Ovary (tissue), 9 donors: ENCODE data around the gene GPHN. TPM values are rescaled to one million over a fixed set of nuclear protein-coding genes. Genes with fewer than 3 reads are reported as not detected.

Source experiments
- DNase-seq, 5 donors: peaks; one replicate each; pipeline ENCODE4 v3.0.0-alpha.2; 2019 to 2020
- H3K27ac ChIP-seq, 2 donors: fragments of 200-600 bp; one replicate each; pipeline versions ENCODE4 v1.5.1 to v1.8.0; 2019 to 2022
- H3K27me3 ChIP-seq: fragments of 200-600 bp; one replicate; pipeline ENCODE4 v1.8.0; 2022
- H3K36me3 ChIP-seq: fragments of 200-600 bp; sonication (generic); one replicate; pipeline ENCODE4 v1.5.1; 2019
- H3K4me1 ChIP-seq: one replicate; pipeline ENCODE4 v1.8.1; 2013; ENCODE audit warnings: mild to moderate bottlenecking, moderate library complexity; ENCODE audit not compliant: insufficient read depth
- H3K4me3 ChIP-seq: fragments of 200-600 bp; sonication (generic); one replicate; pipeline ENCODE4 v1.5.1; 2017
- H3K9me3 ChIP-seq, 2 donors: fragments of 200-600 bp in 1 of 2; sonication (generic) in 1 of 2; one replicate each; pipeline versions ENCODE4 v1.5.1 to v1.8.1; 2013 to 2019; ENCODE audit warnings: mild to moderate bottlenecking in 1 of 2, moderate library complexity in 1 of 2
- EP300 ChIP-seq: sonication (generic); formaldehyde crosslinking; IDR thresholded peaks from one replicate; pipeline ENCODE4 v1.6.1; 2017; ENCODE audit warnings: antibody characterized with exemption
- POLR2A ChIP-seq: fragments of 450-650 bp; IDR thresholded peaks from one replicate; pipeline ENCODE4 v1.6.1; 2017; ENCODE audit warnings: antibody characterized with exemption, mild to moderate bottlenecking, moderate library complexity
- WGBS, 3 donors: extraction: QIAGEN DNeasy Blood & Tissue Kit in 1 of 3; methylation state at CpG; one replicate each; pipeline versions ENCODE4 v1.1.5 to v1.1.7; 2013 to 2017; 5-methylcytosine and 5-hydroxymethylcytosine counted together
- intact Hi-C, 4 donors: fragments of 100-400 bp; cut with DNase I; formaldehyde crosslinking; loops; one replicate each; pipeline versions ENCODE4 v1.11.0 to v1.15.1; 2022 to 2023
- polyA plus RNA-seq, 2 donors: library from polyadenylated mRNA; stranded (reverse); fragments of 200-250 nt in 1 of 2; fragments of 350-450 nt in 1 of 2; fragmentation: Illumina TruSeq in 1 of 2; extraction: RNeasy Lipid Tissue Mini Kit (QIAGEN cat#74804) in 1 of 2; gene quantifications; one replicate each; pipeline ENCODE4 v1.2.3, GENCODE V29; 2013 to 2014
- total RNA-seq, 7 donors: library from RNA; depleted of rRNA in 2 of 7; stranded (reverse); fragments of >200 nt in 2 of 7; fragmentation: NEBNext Ultra II Directional in 3 of 7; extraction: Animal tissue kit (Norgen Biotek cat#: 25700) in 3 of 7; gene quantifications; one replicate each; pipeline versions ENCODE4 v1.1.0 to v1.2.4, GENCODE V29; 2016 to 2023
- TF ChIP-seq, protein P1 (sequence below), 3 donors: fragments of 450-650 bp in 2 of 3; fragments of 200-600 bp in 1 of 3; IDR thresholded peaks; one replicate each; pipeline versions ENCODE4 v1.5.1 to v1.8.0; 2016 to 2022; ENCODE audit warnings: antibody characterized with exemption in 3 of 3, mild to moderate bottlenecking in 1 of 3
- donor health status: DM: no; HTN: no; CAD: no; lungs with moderate emphysema.
- donor health status: DM: no; HTN: no; CAD: no.
- donor health status: Bipolar disorder and iron deficiency.
- donor health status: DM: yes; HTN: yes; CAD: no.
- donor health status: DM: no; HTN: no; CAD: no.
- donor health status: DM: yes; HTN: yes; CAD: no.

Gene GPHN
- total and polyA plus RNA-seq, 9 donors: 8.3 to 44.9 (median 20.3) TPM

DNA sequence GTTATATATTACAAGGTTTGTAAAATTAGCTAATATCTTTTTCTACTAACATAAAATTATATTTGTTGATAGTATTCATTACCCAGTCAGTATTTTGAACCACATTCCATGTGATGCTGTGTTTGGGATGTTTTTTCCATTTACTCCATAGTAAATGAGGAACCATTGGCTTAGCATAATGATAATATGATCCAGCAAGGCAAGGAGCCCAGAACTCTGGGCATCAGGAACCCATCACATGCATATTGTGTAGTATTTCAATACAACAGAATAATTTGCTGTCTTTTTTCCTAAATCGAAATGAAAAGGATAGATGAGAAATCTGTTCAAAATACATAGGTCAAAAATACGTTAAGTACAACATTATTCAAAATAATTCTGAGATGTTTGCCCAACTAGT, 632.6 kb downstream of the GPHN start:
- Histone ChIP-seq H3K4me1 (no peaks in the 10 kb centered on the region), H3K36me3 (no peaks in the 10 kb centered on the region), H3K27me3 (no peaks in the 10 kb centered on the region), H3K4me3 (no peak overlapping the region), H3K27ac (no peak overlapping the region), H3K9me3 (no peaks in the 10 kb centered on the region)
- 73 to 98% (median 96%) methylated on average over 2 of the region's 2 CpGs for WGBS, 3 donors
- TF ChIP-seq EP300: no peak
- TF ChIP-seq POLR2A: no peak
- intact Hi-C loops: no loop called here
- DNase-seq: no peak

DNA sequence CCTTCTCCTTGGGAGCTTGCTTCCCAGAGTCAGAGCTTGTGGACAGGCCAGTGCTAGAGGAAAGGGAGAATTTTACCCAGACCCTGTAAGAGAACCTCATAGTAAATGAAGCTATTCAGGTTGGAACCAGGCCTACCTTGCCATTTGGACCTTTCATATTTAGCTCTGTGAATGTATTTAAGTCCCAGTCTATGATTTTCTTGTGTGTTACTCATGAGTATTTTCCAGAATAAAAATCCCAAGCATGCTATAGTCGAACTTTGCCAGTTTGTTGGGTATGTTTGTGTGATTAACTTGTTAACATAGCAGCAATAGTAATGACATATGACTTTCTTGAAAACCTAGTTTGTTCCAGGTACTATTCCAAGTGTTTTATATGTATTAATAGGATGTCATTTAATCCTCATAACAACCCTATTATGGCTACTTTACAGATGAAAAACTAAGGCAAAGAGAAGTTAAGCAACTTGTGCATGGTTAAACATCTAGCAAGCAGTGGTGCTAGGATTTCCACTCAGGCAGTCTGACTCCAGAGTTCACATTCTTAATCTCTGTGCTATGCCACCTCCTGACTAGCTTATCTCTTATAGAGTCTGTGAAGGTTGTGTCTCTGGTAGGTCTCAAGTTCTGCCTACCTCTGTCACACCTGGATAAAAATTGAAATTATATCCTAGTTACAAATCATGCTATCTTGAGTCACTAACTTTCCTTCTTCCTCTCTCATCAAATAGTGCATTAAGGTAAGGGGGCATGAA, 633.4 kb downstream of the GPHN start:
- Histone ChIP-seq H3K4me3 (no peak overlapping the region), H3K27me3 (no peaks in the 10 kb centered on the region), H3K36me3 (no peaks in the 10 kb centered on the region), H3K27ac (no peak overlapping the region), H3K4me1 (no peaks in the 10 kb centered on the region), H3K9me3 (no peaks in the 10 kb centered on the region)
- TF ChIP-seq, protein P1, sequence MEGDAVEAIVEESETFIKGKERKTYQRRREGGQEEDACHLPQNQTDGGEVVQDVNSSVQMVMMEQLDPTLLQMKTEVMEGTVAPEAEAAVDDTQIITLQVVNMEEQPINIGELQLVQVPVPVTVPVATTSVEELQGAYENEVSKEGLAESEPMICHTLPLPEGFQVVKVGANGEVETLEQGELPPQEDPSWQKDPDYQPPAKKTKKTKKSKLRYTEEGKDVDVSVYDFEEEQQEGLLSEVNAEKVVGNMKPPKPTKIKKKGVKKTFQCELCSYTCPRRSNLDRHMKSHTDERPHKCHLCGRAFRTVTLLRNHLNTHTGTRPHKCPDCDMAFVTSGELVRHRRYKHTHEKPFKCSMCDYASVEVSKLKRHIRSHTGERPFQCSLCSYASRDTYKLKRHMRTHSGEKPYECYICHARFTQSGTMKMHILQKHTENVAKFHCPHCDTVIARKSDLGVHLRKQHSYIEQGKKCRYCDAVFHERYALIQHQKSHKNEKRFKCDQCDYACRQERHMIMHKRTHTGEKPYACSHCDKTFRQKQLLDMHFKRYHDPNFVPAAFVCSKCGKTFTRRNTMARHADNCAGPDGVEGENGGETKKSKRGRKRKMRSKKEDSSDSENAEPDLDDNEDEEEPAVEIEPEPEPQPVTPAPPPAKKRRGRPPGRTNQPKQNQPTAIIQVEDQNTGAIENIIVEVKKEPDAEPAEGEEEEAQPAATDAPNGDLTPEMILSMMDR (IDR thresholded peaks at IDR 0.05): no peak
- TF ChIP-seq EP300 (no peak), POLR2A (no peak)
- 49 to 87% (median 83%) methylated on average over 1 of the region's 1 CpG for WGBS, 3 donors
- intact Hi-C loops: no loop called here
- no peak for DNase-seq

DNA sequence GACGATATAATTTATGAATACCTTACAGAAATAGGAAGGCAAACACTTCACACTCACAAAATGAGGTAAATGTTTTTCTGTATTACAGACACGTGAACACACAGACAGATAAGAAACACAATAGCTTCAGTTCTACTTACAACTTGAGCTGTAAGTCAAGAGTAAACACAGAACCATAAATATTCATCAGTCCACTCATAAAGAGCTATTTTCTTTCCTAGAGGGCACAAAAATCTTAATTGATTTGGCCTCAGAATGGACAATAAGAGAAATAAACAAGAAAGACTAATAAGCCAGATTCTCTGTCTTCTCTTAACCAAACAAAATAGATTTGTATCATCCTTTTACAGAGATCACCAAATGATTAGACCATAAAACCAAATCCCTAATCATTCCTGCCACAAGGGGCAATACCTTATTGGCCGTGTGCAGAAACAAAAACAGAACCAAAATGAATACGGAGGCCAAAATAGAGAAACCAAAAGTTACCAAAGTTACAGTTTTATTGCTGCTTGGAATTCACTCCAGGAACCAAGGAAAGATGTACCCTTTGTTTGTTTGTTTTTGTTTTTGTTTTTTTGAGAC, 643.2 kb downstream of the GPHN start:
- intact Hi-C loops: no loop called here
- WGBS, 3 donors: 72 to 78% (median 73%) methylated on average over 4 of the region's 4 CpGs
- Histone ChIP-seq H3K27ac (no peak overlapping the region), H3K27me3 (no peaks in the 10 kb centered on the region), H3K4me3 (no peak overlapping the region), H3K36me3 (no peaks in the 10 kb centered on the region), H3K9me3 (no peaks in the 10 kb centered on the region), H3K4me1 (no peaks in the 10 kb centered on the region)
- no peak for DNase-seq
- TF ChIP-seq, protein P1 (IDR thresholded peaks at IDR 0.05): no peak
- TF ChIP-seq EP300: no peak
- TF ChIP-seq POLR2A: no peak

DNA sequence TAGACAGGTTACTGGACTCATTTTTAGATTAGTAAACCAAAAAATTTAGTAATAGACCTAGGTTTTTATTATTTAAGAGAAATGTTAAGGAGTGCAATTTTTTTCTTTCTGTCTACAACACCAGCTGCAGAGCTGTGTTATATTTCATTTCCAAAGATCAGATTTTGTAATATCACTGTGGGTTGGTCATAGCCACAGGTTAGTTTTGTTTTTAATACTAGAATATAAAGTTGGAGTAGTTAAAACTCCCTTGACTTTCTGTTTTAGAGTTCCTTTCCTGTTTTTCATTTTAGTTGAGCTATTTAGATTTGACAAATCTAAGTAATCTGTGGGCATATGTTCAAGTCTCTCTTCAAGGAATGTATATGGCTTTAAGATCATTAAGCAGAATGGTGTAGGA, 650.6 kb downstream of the GPHN start:
- no peaks in the 10 kb centered on the region for H3K9me3 ChIP-seq
- intact Hi-C loops: no loop called here
- H3K36me3 ChIP-seq: no peaks in the 10 kb centered on the region
- no peak overlapping the region for H3K4me3 ChIP-seq
- no peaks in the 10 kb centered on the region for H3K4me1 ChIP-seq
- no peaks in the 10 kb centered on the region for H3K27me3 ChIP-seq
- H3K27ac ChIP-seq: no peak overlapping the region
- no peak for TF ChIP-seq POLR2A
- TF ChIP-seq, protein P1 (IDR thresholded peaks at IDR 0.05): no peak
- TF ChIP-seq EP300: no peak
- DNase-seq: no peak

DNA sequence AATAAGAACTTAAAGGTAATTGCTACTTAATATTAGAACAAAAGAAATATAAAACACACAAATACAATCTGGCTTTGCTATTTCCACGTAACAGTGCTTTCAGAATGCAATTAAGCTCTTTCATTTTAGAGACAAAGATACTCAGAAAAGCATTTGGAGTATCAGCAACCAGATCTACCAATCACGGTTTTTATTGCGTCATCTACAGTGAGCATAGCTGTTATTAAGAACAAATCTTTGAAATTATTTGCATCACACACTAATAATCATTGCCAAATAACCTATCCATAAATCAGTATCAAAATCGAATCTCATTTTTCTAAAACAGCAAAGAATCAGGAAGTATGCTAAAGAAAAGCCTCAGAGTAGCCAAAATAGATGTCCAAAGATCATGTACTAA, 654.4 kb downstream of the GPHN start:
- DNase-seq: no peak
- Histone ChIP-seq H3K27ac (no peak overlapping the region), H3K4me3 (no peak overlapping the region), H3K4me1 (no peaks in the 10 kb centered on the region), H3K27me3 (no peaks in the 10 kb centered on the region), H3K9me3 (no peaks in the 10 kb centered on the region), H3K36me3 (no peaks in the 10 kb centered on the region)
- TF ChIP-seq POLR2A: no peak
- no peak for TF ChIP-seq EP300
- TF ChIP-seq, protein P1 (IDR thresholded peaks at IDR 0.05): no peak
- intact Hi-C loops: loop anchor here in 1 of 4 donors (10.0 kb wide), 1 partner anchor 122 kb away; no protein-coding TSS in a partner anchor
- 89 to 92% (median 90%) methylated on average over 4 of the region's 4 CpGs for WGBS, 3 donors
